Keratinocyte (primary cell): ENCODE measurements around the gene MTUS2. TPM values are rescaled to one million over a fixed set of nuclear protein-coding genes. Genes with fewer than 3 reads are reported as not detected.

Experiments
- DNase-seq: peaks from one replicate; pipeline ENCODE4 v3.0.0-alpha.2; 2011; ENCODE audit warnings: low read depth, missing footprints, low spot score
- FAIRE-seq: peaks from 2 replicates; lab custom pipeline; 2011; peaks lifted over from hg19 to GRCh38; lab: Jason Lieb, UNC
- H2AFZ ChIP-seq: 2 replicates; pipeline ENCODE4 v1.6.0; 2012; ENCODE audit warnings: low read length, control low read depth, inconsistent platforms; ENCODE audit not compliant: control insufficient read depth
- H3K27ac ChIP-seq: 2 replicates; pipeline ENCODE4 v1.5.1; 2011; ENCODE audit warnings: low read length; ENCODE audit not compliant: control insufficient read depth, insufficient read depth
- H3K27me3 ChIP-seq: 3 replicates; pipeline ENCODE4 v1.6.0; 2011; ENCODE audit warnings: low read length; ENCODE audit not compliant: control insufficient read depth, insufficient read depth; ENCODE audit errors: extremely low read depth
- H3K36me3 ChIP-seq, 2 experiments: 2 replicates in 1 of 2; 3 replicates in 1 of 2; pipeline ENCODE4 v1.5.1; 2011; ENCODE audit warnings: low read length in 2 of 2, mild to moderate bottlenecking in 1 of 2; ENCODE audit not compliant: control insufficient read depth in 2 of 2, insufficient read depth in 2 of 2; ENCODE audit errors: extremely low read depth in 1 of 2
- H3K4me1 ChIP-seq: 3 replicates; pipeline ENCODE4 v1.5.1; 2011; ENCODE audit warnings: low read length; ENCODE audit not compliant: control insufficient read depth, insufficient read depth; ENCODE audit errors: extremely low read depth
- H3K4me2 ChIP-seq: 3 replicates; pipeline ENCODE4 v1.6.0; 2011; ENCODE audit warnings: low read depth, low read length; ENCODE audit not compliant: control insufficient read depth, insufficient read depth; ENCODE audit errors: extremely low read depth
- H3K4me3 ChIP-seq, 3 experiments: fragments of 200-600 bp in 1 of 3; sonication (generic) in 1 of 3; 2 replicates in 2 of 3; 3 replicates in 1 of 3; pipeline ENCODE4 v1.5.1; 2011 to 2016; ENCODE audit warnings: low read length in 3 of 3, mild to moderate bottlenecking in 3 of 3, control low read depth in 2 of 3, inconsistent platforms in 1 of 3, low read depth in 1 of 3, mixed read lengths in 1 of 3, mixed run types in 1 of 3, moderate library complexity in 1 of 3; ENCODE audit not compliant: control insufficient read depth in 2 of 3, insufficient read depth in 2 of 3; ENCODE audit errors: extremely low read depth in 1 of 3
- H3K79me2 ChIP-seq: 2 replicates; pipeline ENCODE4 v1.6.0; 2012; ENCODE audit warnings: low read length; ENCODE audit not compliant: control insufficient read depth, insufficient read depth
- H3K9ac ChIP-seq: 3 replicates; pipeline ENCODE4 v1.6.0; 2011; ENCODE audit warnings: low read length; ENCODE audit not compliant: control insufficient read depth, insufficient read depth; ENCODE audit errors: extremely low read depth
- H3K9me1 ChIP-seq: 3 replicates; pipeline ENCODE4 v1.6.0; 2011; ENCODE audit warnings: low read length; ENCODE audit not compliant: control insufficient read depth, insufficient read depth; ENCODE audit errors: extremely low read depth
- H3K9me3 ChIP-seq: 2 replicates; pipeline ENCODE4 v1.5.1; 2012; ENCODE audit warnings: low read depth, low read length; ENCODE audit not compliant: control insufficient read depth
- H4K20me1 ChIP-seq: 3 replicates; pipeline ENCODE4 v1.6.0; 2011; ENCODE audit warnings: low read length; ENCODE audit not compliant: control insufficient read depth, insufficient read depth; ENCODE audit errors: extremely low read depth
- EZH2 ChIP-seq: IDR thresholded peaks from one replicate; pipeline ENCODE4 v1.6.1; 2012; ENCODE audit warnings: inconsistent platforms, mild to moderate bottlenecking, low read length, moderate library complexity
- dilution Hi-C: fragments of 300-500 bp; cut with MboI; formaldehyde crosslinking; loops from one replicate; pipeline ENCODE4 v1.7.0; 2020; ENCODE audit warnings: low sequenced_read_pairs; ENCODE audit not compliant: extremely low pct_ligation_motif_present
- polyA plus RNA-seq, 5 experiments: library from polyadenylated mRNA; depleted of rRNA in 3 of 5; stranded (reverse) in 3 of 5; stranded (forward) in 1 of 5; unstranded in 1 of 5; fragments of >200 nt; gene quantifications; 1 replicate in 1 of 5; 2 replicates in 3 of 5; 3 replicates in 1 of 5; pipeline versions ENCODE4 v1.2.1 to v1.2.3, GENCODE V29; 2011 to 2012; ENCODE audit warnings: missing spikeins in 2 of 5, low read depth in 1 of 5, low replicate concordance in 1 of 5
- TF ChIP-seq, protein P1 (sequence below), 3 experiments: IDR thresholded peaks in 1 of 3; conservative IDR thresholded peaks in 1 of 3; optimal IDR thresholded peaks in 1 of 3; 2 replicates in 2 of 3; 3 replicates in 1 of 3; pipeline versions ENCODE3 to v1.5.1; 2011; ENCODE audit warnings: low read length in 3 of 3, mild to moderate bottlenecking in 3 of 3, moderate library complexity in 2 of 3, control low read depth in 1 of 3, inconsistent platforms in 1 of 3; ENCODE audit not compliant: insufficient read depth in 2 of 3; ENCODE audit errors: extremely low read depth in 1 of 3

MTUS2 gene
- polyA plus RNA-seq, 1 donor (not counting 4 experiments of a cell fraction or from before 2014, with no cell fraction given) = 0.17 TPM

DNA sequence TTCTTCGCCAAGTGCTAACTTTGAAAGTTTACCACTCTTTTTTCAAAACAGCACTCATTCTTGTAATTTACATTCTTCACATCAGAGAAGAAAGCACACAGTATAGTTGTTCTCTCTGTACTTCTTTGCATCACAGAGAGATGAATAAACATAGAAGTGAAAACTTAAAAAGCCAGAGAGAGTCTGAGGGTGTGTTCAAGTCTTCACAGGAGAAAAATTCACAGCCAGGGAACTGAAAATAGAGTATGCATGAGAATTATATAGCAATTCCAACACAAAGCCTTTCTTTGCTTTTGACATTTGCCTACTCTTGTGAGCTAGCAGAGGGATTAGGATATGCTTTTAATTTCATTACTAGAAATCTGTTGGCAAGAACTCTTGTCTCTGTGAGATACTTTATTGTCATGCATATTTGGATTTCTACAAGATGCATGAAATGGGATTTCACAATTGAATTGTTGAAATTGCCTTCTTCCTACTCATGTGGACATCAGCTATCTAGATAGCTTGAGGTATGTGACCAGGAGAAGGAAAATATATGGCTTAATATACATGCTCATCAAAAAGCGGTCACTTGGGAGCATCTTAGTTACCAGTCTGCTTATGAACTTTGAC, 609.3 kb downstream of the MTUS2 start:
- dilution Hi-C loops = no loop called here
- Histone ChIP-seq H3K27me3 (peaks cover 9% of the 10 kb centered on the region), H3K4me3 (no peak overlapping the region), H3K36me3 (no peaks in the 10 kb centered on the region), H4K20me1 (no peaks in the 10 kb centered on the region), H3K9ac (no peak overlapping the region), H3K79me2 (no peaks in the 10 kb centered on the region), H2AFZ (no peak overlapping the region), H3K4me2 (no peak overlapping the region), H3K9me3 (no peaks in the 10 kb centered on the region), H3K27ac (no peak overlapping the region), H3K4me1 (peaks cover 9% of the 10 kb centered on the region), H3K9me1 (peaks cover 3% of the 10 kb centered on the region)
- DNase-seq (no peak), FAIRE-seq (no peak)
- TF ChIP-seq, protein P1, sequence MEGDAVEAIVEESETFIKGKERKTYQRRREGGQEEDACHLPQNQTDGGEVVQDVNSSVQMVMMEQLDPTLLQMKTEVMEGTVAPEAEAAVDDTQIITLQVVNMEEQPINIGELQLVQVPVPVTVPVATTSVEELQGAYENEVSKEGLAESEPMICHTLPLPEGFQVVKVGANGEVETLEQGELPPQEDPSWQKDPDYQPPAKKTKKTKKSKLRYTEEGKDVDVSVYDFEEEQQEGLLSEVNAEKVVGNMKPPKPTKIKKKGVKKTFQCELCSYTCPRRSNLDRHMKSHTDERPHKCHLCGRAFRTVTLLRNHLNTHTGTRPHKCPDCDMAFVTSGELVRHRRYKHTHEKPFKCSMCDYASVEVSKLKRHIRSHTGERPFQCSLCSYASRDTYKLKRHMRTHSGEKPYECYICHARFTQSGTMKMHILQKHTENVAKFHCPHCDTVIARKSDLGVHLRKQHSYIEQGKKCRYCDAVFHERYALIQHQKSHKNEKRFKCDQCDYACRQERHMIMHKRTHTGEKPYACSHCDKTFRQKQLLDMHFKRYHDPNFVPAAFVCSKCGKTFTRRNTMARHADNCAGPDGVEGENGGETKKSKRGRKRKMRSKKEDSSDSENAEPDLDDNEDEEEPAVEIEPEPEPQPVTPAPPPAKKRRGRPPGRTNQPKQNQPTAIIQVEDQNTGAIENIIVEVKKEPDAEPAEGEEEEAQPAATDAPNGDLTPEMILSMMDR (optimal IDR thresholded peaks at IDR 0.05 in 1 of 3, IDR thresholded peaks at IDR 0.05 in 1 of 3, conservative IDR thresholded peaks at IDR 0.05 in 1 of 3; ENCODE audit: extremely low read depth in 1 of 3, insufficient read depth in 2 of 3, low read length in 3 of 3) = no peak
- no peak for TF ChIP-seq EZH2

DNA sequence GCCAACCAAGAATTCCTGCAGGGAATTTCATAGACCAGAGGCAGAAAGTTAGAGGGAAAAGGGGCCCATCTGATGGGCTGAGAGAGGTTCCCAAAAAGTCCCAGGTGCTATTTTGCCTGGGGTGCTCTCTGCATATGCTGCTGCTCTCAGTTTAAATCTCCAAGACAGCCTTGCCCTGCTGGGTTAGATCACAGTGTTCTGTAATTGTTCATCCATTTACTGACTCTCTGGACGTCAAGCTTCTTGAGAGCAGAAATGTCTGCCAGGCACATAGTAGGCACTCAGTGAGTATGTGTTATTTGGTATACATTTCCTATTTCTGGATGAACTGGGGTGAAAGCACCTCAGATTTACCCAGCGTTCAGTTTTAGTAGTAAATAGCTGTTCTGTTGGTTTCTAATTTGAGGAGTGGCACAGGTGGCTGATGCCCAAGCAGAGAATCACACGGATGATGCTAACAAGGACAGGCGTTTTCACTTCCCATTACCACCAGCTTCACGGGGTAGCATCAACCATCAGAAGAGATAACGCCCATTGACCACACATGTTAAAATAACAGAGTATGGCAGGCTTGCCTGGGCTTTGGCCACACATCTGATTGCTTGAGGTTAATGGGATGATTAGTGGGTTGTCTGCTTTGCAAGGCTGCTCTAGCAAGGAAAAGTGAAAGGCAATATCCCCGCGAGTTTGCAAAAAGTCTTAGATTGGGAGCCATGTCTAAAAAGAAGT, 614.2 kb downstream of the MTUS2 start:
- peaks cover 20% of the 10 kb centered on the region for H3K4me1 ChIP-seq

More for the DNA sequence above, 614.2 kb downstream of the MTUS2 start:
- Histone ChIP-seq H3K9me1 (no peaks in the 10 kb centered on the region), H3K36me3 (no peaks in the 10 kb centered on the region), H3K4me2 (no peak overlapping the region), H3K9me3 (no peaks in the 10 kb centered on the region), H3K79me2 (no peaks in the 10 kb centered on the region), H4K20me1 (no peaks in the 10 kb centered on the region), H2AFZ (no peak overlapping the region), H3K4me3 (no peak overlapping the region), H3K9ac (no peak overlapping the region), H3K27me3 (no peaks in the 10 kb centered on the region), H3K27ac (no peak overlapping the region)
- no peak for FAIRE-seq
- DNase-seq = no peak
- TF ChIP-seq EZH2 = no peak
- TF ChIP-seq, protein P1 (optimal IDR thresholded peaks at IDR 0.05 in 1 of 3, IDR thresholded peaks at IDR 0.05 in 1 of 3, conservative IDR thresholded peaks at IDR 0.05 in 1 of 3; ENCODE audit: extremely low read depth in 1 of 3, insufficient read depth in 2 of 3, low read length in 3 of 3) = no peak
- dilution Hi-C loops = no loop called here
